ENCODE results near the gene SLC18A3. TPM values are rescaled to one million over a fixed set of nuclear protein-coding genes. Genes with fewer than 3 reads are reported as not detected.

The SLC18A3 gene
- total and polyA plus RNA-seq, 7 donors, result 0.16 to 2.5 (median 0.83) TPM; not detected in 3

DNA sequence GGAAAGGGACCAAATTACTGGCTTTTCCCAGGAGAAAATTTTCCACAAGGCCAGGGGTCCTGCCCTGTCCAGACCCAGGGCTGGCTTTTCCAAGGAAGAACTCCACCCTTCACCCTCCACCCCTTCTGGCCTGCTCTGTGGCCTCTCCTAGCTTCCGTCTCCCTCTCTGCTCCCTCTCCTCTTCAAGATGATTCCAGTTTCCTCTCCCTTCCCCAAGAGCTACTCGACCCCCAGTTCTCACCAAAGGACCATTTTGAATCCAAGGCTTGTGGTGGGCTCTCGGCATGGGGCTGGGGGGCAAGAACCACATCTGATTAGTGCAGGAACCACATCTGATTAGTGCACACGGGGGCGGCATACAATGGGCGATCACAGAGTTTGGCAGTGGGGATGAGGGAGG is 11.5 kb downstream of the SLC18A3 start:
- Histone ChIP-seq H3K27me3 (peaks cover 0 to 31% (median 0%) of the 10 kb centered on the region in 3 donors), H3K9me3 (no peaks in the 10 kb centered on the region), H3K27ac (no peak overlapping the region), H3K4me1 (no peaks in the 10 kb centered on the region), H3K36me3 (no peaks in the 10 kb centered on the region), H3K4me3 (no peak overlapping the region)
- intact Hi-C loops (cut with DNase I), result no loop called here
- peak; percentile 29 for DNase-seq
- TF ChIP-seq POLR2AphosphoS5 (IDR thresholded peaks at IDR 0.05) (no peak), POLR2A (IDR thresholded peaks at IDR 0.05) (no peak), EP300 (IDR thresholded peaks at IDR 0.05) (no peak)
- TF ChIP-seq, protein P1, sequence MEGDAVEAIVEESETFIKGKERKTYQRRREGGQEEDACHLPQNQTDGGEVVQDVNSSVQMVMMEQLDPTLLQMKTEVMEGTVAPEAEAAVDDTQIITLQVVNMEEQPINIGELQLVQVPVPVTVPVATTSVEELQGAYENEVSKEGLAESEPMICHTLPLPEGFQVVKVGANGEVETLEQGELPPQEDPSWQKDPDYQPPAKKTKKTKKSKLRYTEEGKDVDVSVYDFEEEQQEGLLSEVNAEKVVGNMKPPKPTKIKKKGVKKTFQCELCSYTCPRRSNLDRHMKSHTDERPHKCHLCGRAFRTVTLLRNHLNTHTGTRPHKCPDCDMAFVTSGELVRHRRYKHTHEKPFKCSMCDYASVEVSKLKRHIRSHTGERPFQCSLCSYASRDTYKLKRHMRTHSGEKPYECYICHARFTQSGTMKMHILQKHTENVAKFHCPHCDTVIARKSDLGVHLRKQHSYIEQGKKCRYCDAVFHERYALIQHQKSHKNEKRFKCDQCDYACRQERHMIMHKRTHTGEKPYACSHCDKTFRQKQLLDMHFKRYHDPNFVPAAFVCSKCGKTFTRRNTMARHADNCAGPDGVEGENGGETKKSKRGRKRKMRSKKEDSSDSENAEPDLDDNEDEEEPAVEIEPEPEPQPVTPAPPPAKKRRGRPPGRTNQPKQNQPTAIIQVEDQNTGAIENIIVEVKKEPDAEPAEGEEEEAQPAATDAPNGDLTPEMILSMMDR (IDR thresholded peaks at IDR 0.05), result no peak
- 56 to 57% methylated on average over 6 of the region's 6 CpGs for WGBS, 2 donors

- intact Hi-C loops (cut with DNase I), result no loop called here
- 69 to 76% methylated on average over 11 of the region's 11 CpGs for WGBS, 2 donors
- H3K27me3 ChIP-seq, result peaks cover 0 to 20% (median 0%) of the 10 kb centered on the region in 3 donors
- no peaks in the 10 kb centered on the region for H3K4me1 ChIP-seq
- H3K36me3 ChIP-seq, result no peaks in the 10 kb centered on the region
- TF ChIP-seq EP300 (IDR thresholded peaks at IDR 0.05), result no peak
- no peak for TF ChIP-seq POLR2A (IDR thresholded peaks at IDR 0.05)
- no peak for TF ChIP-seq POLR2AphosphoS5 (IDR thresholded peaks at IDR 0.05)
- TF ChIP-seq, protein P1 (IDR thresholded peaks at IDR 0.05), result no peak
- H3K4me3 ChIP-seq, result no peak overlapping the region
- H3K9me3 ChIP-seq, result no peaks in the 10 kb centered on the region
- no peak overlapping the region for H3K27ac ChIP-seq
- DNase-seq, result peak; percentile 37
Observed at GRCh38 chr10:49622426-49623425, 12.6 kb downstream of the SLC18A3 start.

DNA sequence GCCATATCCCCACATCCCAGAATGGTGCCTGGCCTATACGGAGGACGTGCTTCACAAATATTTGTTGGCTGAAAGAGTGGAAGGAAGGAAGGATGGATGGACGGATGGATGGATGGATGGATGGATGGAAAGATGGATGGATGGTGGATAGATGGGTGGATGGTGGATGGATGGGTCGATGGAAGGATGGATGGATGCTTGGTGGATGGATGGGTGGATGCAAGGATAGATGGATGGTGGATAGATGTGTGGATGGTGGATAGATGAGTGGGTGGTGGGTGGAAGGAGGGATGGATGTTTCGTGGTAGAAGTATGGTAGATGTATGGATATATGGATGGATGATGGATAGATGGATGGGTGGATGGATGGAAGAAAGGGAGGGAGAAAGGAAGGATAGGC is 14.5 kb downstream of the SLC18A3 start:
- Histone ChIP-seq H3K36me3 (no peaks in the 10 kb centered on the region), H3K4me1 (no peaks in the 10 kb centered on the region), H3K27ac (no peak overlapping the region), H3K4me3 (no peak overlapping the region), H3K27me3 (peaks cover 0 to 3% (median 0%) of the 10 kb centered on the region in 3 donors), H3K9me3 (no peaks in the 10 kb centered on the region)
- WGBS, 2 donors, result 59 to 84% methylated on average over 5 of the region's 5 CpGs
- DNase-seq, result no peak
- no peak for TF ChIP-seq POLR2AphosphoS5 (IDR thresholded peaks at IDR 0.05)
- TF ChIP-seq, protein P1 (IDR thresholded peaks at IDR 0.05), result no peak
- no peak for TF ChIP-seq POLR2A (IDR thresholded peaks at IDR 0.05)
- no peak for TF ChIP-seq EP300 (IDR thresholded peaks at IDR 0.05)
- intact Hi-C loops (cut with DNase I), result no loop called here

DNA sequence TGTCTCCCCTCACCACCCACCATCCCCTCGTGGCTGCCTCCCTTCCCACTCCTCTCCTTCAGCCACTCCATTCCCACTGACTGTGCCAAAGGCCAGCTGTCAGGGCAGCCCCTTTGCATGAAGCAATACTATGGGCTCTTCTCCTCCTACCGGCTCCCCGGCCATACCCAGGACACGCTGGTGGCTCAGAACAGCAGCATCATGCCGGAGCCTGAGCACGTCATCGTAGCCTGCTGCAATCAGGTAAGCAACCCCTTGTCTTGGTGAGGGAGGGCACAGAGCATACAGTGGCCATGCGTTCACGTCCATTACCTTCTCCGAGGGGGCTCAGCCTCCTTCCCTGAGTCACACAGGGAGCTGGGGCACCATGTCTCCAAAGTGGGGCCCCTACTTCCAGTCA is 15.3 kb downstream of the SLC18A3 start:
- no peak for TF ChIP-seq POLR2AphosphoS5 (IDR thresholded peaks at IDR 0.05)
- TF ChIP-seq EP300 (IDR thresholded peaks at IDR 0.05), result no peak
- 76 to 87% methylated on average over 10 of the region's 10 CpGs for WGBS, 2 donors
- no peaks in the 10 kb centered on the region for H3K9me3 ChIP-seq
- no peak for DNase-seq
- intact Hi-C loops (cut with DNase I), result no loop called here
- H3K4me1 ChIP-seq, result no peaks in the 10 kb centered on the region
- H3K27me3 ChIP-seq, result no peaks in the 10 kb centered on the region
- H3K36me3 ChIP-seq, result no peaks in the 10 kb centered on the region
- H3K27ac ChIP-seq, result no peak overlapping the region
- no peak overlapping the region for H3K4me3 ChIP-seq

- Histone ChIP-seq H3K27me3 (no peaks in the 10 kb centered on the region), H3K9me3 (no peaks in the 10 kb centered on the region), H3K4me1 (no peaks in the 10 kb centered on the region), H3K27ac (no peak overlapping the region), H3K4me3 (no peak overlapping the region), H3K36me3 (no peaks in the 10 kb centered on the region)
- TF ChIP-seq, protein P1 (IDR thresholded peaks at IDR 0.05), result no peak
- TF ChIP-seq POLR2AphosphoS5 (IDR thresholded peaks at IDR 0.05), result no peak
- TF ChIP-seq EP300 (IDR thresholded peaks at IDR 0.05), result no peak
- no peak for TF ChIP-seq POLR2A (IDR thresholded peaks at IDR 0.05)
- 88 to 92% methylated on average over 7 of the region's 7 CpGs for WGBS, 2 donors
- no peak for DNase-seq
- intact Hi-C loops (cut with DNase I), result no loop called here
Observed at GRCh38 chr10:49627038-49627437, 16.9 kb downstream of the SLC18A3 start.

All from sigmoid colon (tissue), 7 donors.